Upper lobe of right lung (tissue), 1 donor: ENCODE measurements around the gene ZNF343. TPM values are rescaled to one million over a fixed set of nuclear protein-coding genes. Genes with fewer than 3 reads are reported as not detected.
"Not testable (repeated sequence)": the region's sequence is repeated elsewhere in the genome, so short reads cannot be mapped to it uniquely, and the experiment has no call there.

Experiments
- ATAC-seq: fragments of 200-7000 bp; cut with Tn5 transposase; one replicate; pipeline ENCODE4 v1.9.1; 2020; ENCODE audit warnings: mild to moderate bottlenecking, moderate library complexity
- DNase-seq: peaks from one replicate; pipeline ENCODE4 v3.0.0-alpha.2; 2020
- H3K27ac ChIP-seq: fragments of 200-600 bp; one replicate; pipeline ENCODE4 v1.8.0; 2022
- H3K27me3 ChIP-seq: fragments of 200-600 bp; one replicate; pipeline ENCODE4 v1.8.0; 2022; ENCODE audit warnings: mild to moderate bottlenecking
- H3K36me3 ChIP-seq: fragments of 200-600 bp; one replicate; pipeline ENCODE4 v1.8.0; 2022
- H3K4me1 ChIP-seq: fragments of 200-600 bp; one replicate; pipeline ENCODE4 v1.8.0; 2022
- H3K4me3 ChIP-seq: fragments of 200-600 bp; one replicate; pipeline ENCODE4 v1.8.0; 2022; ENCODE audit warnings: mild to moderate bottlenecking
- H3K9me3 ChIP-seq: fragments of 200-600 bp; one replicate; pipeline ENCODE4 v1.8.0; 2022
- intact Hi-C: fragments of 100-400 bp; cut with DNase I; formaldehyde crosslinking; loops from one replicate; pipeline ENCODE4 v1.11.0; 2022
- total RNA-seq: library from RNA; stranded (reverse); fragmentation: NEBNext Ultra II Directional; extraction: Animal tissue kit (Norgen Biotek cat#: 25700); gene quantifications from one replicate; pipeline ENCODE4 v1.2.1, GENCODE V29; 2021
- TF ChIP-seq, protein P1 (sequence below): fragments of 200-600 bp; IDR thresholded peaks from one replicate; pipeline ENCODE4 v1.8.0; 2022; ENCODE audit warnings: antibody characterized with exemption
- donor health status: DM: no; HTN: yes; CAD: no; lungs with severe emphysema.

ZNF343 gene
- total RNA-seq, 1 donor from 2014 or later: 8.3 TPM

DNA sequence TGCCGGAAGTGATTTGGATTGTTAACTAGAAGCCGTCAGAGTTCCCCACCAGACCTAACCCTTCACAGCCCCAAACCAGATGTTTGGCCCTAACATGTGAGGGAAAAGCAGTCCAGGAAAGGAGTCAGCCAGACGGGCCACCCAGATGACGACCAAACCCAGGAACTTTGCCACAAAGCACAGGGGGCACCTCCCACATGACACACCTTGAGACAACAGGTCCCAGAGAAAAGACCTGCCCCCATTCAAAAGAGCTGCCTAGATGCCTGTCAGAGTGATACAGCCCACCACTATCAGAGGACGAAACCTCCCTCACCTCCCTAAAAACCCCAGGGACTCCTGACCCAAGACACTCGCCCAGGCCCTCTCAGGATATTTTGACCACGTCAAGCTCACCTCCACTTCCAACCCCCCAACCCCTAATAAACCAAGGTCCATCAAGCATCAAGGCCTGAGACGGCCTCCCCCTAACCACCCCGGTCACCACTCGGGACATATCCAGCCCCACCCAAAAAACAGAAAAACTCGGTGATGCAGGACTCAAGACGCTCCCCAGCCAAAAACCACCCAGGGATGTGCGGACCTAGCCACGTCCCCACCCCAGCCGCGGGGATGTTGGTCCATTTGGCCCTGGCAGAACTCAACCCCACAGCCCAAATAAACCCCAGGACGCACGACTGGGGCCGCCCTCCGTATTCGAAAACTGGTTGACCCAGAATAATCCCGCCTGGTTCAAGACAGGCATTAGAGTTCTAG is 662 bp downstream of the ZNF343 start:
- no peak for DNase-seq
- peak overlapping the region; percentile 94 for H3K27ac ChIP-seq
- intact Hi-C loops: no loop called here

DNA sequence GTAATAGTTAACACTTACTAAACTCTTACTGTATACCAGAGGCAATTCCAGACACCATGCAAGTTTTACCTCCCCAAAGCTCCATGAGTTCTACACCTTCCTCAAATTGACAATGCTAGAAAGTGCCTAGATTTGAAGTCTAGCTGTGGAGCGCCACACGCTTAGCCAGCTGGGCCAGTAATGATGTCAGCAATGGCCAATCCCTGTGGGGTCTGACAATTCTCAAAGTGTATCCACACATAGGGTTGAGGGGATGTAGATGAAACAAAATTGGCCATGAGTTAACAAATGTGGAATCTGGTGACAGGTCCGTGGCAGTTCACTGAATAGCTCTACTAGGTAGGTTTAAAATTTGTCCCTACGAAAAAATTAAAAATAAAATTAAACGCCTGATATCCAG is 1.3 kb downstream of the ZNF343 start:
- ATAC-seq: no peak
- TF ChIP-seq, protein P1, sequence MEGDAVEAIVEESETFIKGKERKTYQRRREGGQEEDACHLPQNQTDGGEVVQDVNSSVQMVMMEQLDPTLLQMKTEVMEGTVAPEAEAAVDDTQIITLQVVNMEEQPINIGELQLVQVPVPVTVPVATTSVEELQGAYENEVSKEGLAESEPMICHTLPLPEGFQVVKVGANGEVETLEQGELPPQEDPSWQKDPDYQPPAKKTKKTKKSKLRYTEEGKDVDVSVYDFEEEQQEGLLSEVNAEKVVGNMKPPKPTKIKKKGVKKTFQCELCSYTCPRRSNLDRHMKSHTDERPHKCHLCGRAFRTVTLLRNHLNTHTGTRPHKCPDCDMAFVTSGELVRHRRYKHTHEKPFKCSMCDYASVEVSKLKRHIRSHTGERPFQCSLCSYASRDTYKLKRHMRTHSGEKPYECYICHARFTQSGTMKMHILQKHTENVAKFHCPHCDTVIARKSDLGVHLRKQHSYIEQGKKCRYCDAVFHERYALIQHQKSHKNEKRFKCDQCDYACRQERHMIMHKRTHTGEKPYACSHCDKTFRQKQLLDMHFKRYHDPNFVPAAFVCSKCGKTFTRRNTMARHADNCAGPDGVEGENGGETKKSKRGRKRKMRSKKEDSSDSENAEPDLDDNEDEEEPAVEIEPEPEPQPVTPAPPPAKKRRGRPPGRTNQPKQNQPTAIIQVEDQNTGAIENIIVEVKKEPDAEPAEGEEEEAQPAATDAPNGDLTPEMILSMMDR: no peak
- H3K4me3 ChIP-seq: peak overlapping the region; percentile 80
- H3K9me3 ChIP-seq: no peaks in the 10 kb centered on the region
- no peak overlapping the region for H3K27ac ChIP-seq
- peaks cover 14% of the 10 kb centered on the region for H3K4me1 ChIP-seq
- intact Hi-C loops: no loop called here
- H3K36me3 ChIP-seq: no peaks in the 10 kb centered on the region
- DNase-seq: no peak
- no peaks in the 10 kb centered on the region for H3K27me3 ChIP-seq

More for the DNA sequence above, 662 bp downstream of the ZNF343 start:
- peaks cover 14% of the 10 kb centered on the region for H3K4me1 ChIP-seq
- H3K36me3 ChIP-seq: no peaks in the 10 kb centered on the region
- H3K9me3 ChIP-seq: no peaks in the 10 kb centered on the region
- H3K27me3 ChIP-seq: no peaks in the 10 kb centered on the region
- TF ChIP-seq, protein P1: no peak
- peak; percentile 37 for ATAC-seq
- peak overlapping the region; percentile 80 for H3K4me3 ChIP-seq

DNA sequence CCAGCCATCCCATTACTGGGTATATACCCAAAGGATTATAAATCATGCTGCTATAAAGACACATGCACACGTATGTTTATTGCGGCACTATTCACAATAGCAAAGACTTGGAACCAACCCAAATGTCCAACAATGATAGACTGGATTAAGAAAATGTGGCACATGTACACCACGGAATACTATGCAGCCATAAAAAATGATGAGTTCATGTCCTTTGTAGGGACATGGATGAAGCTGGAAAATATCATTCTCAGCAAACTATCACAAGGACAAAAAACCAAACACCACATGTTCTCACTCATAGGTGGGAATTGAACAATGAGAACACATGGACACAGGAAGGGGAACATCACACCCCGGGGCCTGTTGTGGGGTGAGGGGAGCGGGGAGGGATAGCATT is 2.3 kb downstream of the ZNF343 start:
- H3K36me3 ChIP-seq, intact Hi-C loops, ATAC-seq, H3K4me3 ChIP-seq, H3K27ac ChIP-seq, DNase-seq, H3K9me3 ChIP-seq, H3K27me3 ChIP-seq: not testable (repeated sequence)
- peaks cover 14% of the 10 kb centered on the region for H3K4me1 ChIP-seq

DNA sequence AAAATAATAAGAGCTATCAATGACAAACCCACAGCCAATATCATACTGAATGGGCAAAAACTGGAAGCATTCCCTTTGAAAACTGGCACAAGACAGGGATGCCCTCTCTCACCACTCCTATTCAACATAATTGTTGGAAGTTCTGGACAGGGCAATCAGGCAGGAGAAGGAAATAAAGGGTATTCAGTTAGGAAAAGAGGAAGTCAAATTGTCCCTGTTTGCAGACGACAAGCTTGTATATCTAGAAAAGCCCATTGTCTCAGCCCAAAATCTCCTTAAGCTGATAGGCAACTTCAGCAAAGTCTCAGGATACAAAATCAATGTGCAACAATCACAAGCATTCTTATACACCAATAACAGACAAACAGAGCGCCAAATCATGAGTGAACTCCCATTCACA is 3.9 kb downstream of the ZNF343 start:
- H3K9me3 ChIP-seq, H3K27me3 ChIP-seq, DNase-seq, H3K36me3 ChIP-seq, H3K27ac ChIP-seq, H3K4me3 ChIP-seq, ATAC-seq, intact Hi-C loops: not testable (repeated sequence)
- H3K4me1 ChIP-seq: peaks cover 14% of the 10 kb centered on the region

DNA sequence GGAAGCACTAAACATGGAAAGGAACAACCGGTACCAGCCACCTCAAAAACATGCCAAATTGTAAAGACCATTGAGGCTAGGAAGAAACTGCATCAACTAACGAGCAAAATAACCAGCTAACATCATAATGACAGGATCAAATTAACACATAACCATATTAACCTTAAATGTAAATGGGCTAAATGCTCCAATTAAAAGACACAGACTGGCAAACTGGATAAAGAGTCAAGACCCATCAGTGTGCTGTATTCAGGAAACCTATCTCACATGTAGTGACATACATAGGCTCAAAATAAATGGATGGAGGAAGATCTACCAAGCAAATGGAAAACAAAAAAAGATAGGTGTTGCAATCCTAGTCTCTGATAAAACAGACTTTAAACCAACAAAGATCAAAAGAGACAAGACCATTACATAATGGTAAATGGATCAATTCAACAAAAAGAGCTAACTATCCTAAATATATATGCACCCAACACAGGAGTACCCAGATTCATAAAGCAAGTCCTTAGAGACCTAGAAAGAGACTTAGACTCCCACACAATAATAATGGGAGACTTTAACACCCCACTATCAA is 5.8 kb downstream of the ZNF343 start:
- H3K27me3 ChIP-seq, H3K9me3 ChIP-seq, H3K27ac ChIP-seq, ATAC-seq, intact Hi-C loops, DNase-seq, H3K4me3 ChIP-seq, H3K4me1 ChIP-seq: not testable (repeated sequence)
- peaks cover 23% of the 10 kb centered on the region for H3K36me3 ChIP-seq

DNA sequence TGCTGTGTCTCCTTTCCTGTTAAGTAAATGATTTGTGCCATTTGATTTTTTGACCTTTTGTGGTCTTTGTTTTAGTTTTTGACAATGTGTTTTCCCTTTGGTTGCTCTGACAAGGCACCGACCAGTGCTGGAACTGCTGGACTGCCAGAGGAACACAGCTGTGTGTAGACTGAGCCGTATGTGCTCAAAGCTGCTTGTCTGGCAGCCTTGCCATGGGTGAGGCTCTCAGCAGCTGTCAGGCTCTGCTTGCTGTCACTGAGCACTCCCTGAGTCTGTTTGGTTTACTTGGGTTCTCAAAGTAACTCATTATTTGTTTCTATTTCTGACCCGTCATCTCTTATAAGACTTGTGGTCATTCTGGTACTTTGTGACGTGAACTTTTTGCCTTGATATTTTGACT is 23.1 kb downstream of the ZNF343 start:
- H3K4me3 ChIP-seq: no peak overlapping the region
- no peaks in the 10 kb centered on the region for H3K9me3 ChIP-seq
- H3K27me3 ChIP-seq: no peaks in the 10 kb centered on the region
- intact Hi-C loops: no loop called here
- TF ChIP-seq, protein P1: no peak
- H3K27ac ChIP-seq: no peak overlapping the region
- DNase-seq (no peak), ATAC-seq (peak; percentile 64)
- peaks cover 55% of the 10 kb centered on the region for H3K36me3 ChIP-seq
- H3K4me1 ChIP-seq: no peaks in the 10 kb centered on the region

DNA sequence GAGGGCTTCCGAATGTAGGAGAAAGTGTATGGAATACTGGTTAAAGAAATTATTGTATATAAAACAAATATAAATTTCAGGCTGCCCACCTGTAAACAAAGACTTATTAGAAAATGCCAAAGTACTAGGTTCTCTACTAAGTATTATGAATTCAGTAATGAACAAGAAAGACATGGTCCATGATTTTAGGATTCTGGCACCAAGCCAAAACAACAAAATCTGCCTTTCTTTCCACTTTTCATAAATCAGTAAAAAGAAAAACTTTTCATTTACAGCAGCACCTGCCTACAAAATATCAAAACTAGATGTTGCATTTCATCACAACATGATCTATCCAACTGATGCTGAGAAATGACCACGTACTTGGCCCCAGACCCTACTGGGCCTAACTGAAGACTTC is 23.6 kb downstream of the ZNF343 start:
- Histone ChIP-seq H3K4me1 (no peaks in the 10 kb centered on the region), H3K36me3 (peaks cover 55% of the 10 kb centered on the region), H3K27me3 (no peaks in the 10 kb centered on the region), H3K9me3 (no peaks in the 10 kb centered on the region), H3K4me3 (no peak overlapping the region), H3K27ac (no peak overlapping the region)
- TF ChIP-seq, protein P1: no peak
- intact Hi-C loops: no loop called here
- DNase-seq: no peak
- no peak for ATAC-seq
